GM19324 (cell line): Measurements from ENCODE around the gene TATDN2.

Source experiments
- ATAC-seq: cut with Tn5 transposase; IDR thresholded peaks from one replicate; pipeline ENCODE4 v1.9.1; 2021; ENCODE audit warnings: mild to moderate bottlenecking, moderate library complexity; ENCODE audit not compliant: unreplicated experiment, low FRiP score

The TATDN2 gene

GRCh38 chr3:10234526-10235230, 13.6 kb upstream of the TATDN2 start:
- no peak for ATAC-seq

- no peak for ATAC-seq
Measured at GRCh38 chr3:10235551-10235950, 12.7 kb upstream of the TATDN2 start.

- ATAC-seq, result no peak
Measured at GRCh38 chr3:10238345-10239183, 9.7 kb upstream of the TATDN2 start.

- ATAC-seq, result no peak
Measured at GRCh38 chr3:10240799-10241198, 7.5 kb upstream of the TATDN2 start.

GRCh38 chr3:10242182-10243065, 5.8 kb upstream of the TATDN2 start:
- no peak for ATAC-seq

GRCh38 chr3:10244009-10244408, 4.2 kb upstream of the TATDN2 start:
- no peak for ATAC-seq

GRCh38 chr3:10245081-10245712, 3.1 kb upstream of the TATDN2 start:
- no peak for ATAC-seq

GRCh38 chr3:10247679-10248183, 528 bp upstream of the TATDN2 start:
- no peak for ATAC-seq

GRCh38 chr3:10248984-10249748, 907 bp downstream of the TATDN2 start:
- no peak for ATAC-seq

- no peak for ATAC-seq
Measured at GRCh38 chr3:10249833-10250232, 1.6 kb downstream of the TATDN2 start.

GRCh38 chr3:10251006-10251405, 2.7 kb downstream of the TATDN2 start:
- ATAC-seq, result no peak

- ATAC-seq, result no peak
Measured at GRCh38 chr3:10253731-10254130, 5.5 kb downstream of the TATDN2 start.

GRCh38 chr3:10255835-10256234, 7.6 kb downstream of the TATDN2 start:
- no peak for ATAC-seq

- no peak for ATAC-seq
Measured at GRCh38 chr3:10259036-10259435, 10.8 kb downstream of the TATDN2 start.

- no peak for ATAC-seq
Measured at GRCh38 chr3:10259798-10260197, 11.5 kb downstream of the TATDN2 start.

GRCh38 chr3:10260211-10260701, 12.0 kb downstream of the TATDN2 start:
- no peak for ATAC-seq

GRCh38 chr3:10262027-10262426, 13.8 kb downstream of the TATDN2 start:
- no peak for ATAC-seq

- no peak for ATAC-seq
Measured at GRCh38 chr3:10263646-10264363, 15.5 kb downstream of the TATDN2 start.

GRCh38 chr3:10265833-10266232, 17.6 kb downstream of the TATDN2 start:
- no peak for ATAC-seq
